GM13977 (cell line): ENCODE results near the gene CFAP45.
A peak's percentile ranks its signal among the peaks of the same experiment; 100 is the strongest.

Experiments
- DNase-seq: peaks from one replicate; pipeline ENCODE4 v3.0.0; 2012; ENCODE audit warnings: low spot score
- CTCF ChIP-seq: IDR thresholded peaks from 2 replicates; pipeline ENCODE4 v1.5.1; 2012; ENCODE audit warnings: mild to moderate bottlenecking, control low read depth; ENCODE audit not compliant: insufficient read depth; ENCODE audit errors: extremely low read depth, missing control alignments
- in situ Hi-C: fragments of 300-500 bp; cut with MboI; formaldehyde crosslinking; loops from one replicate; pipeline ENCODE4 v1.12.0; 2022; ENCODE audit warnings: low sequenced_read_pairs, low pct_unique_long_range_greater_than_20kb, mixed read lengths, inconsistent platforms; ENCODE audit not compliant: unreplicated experiment

CFAP45 gene

DNA sequence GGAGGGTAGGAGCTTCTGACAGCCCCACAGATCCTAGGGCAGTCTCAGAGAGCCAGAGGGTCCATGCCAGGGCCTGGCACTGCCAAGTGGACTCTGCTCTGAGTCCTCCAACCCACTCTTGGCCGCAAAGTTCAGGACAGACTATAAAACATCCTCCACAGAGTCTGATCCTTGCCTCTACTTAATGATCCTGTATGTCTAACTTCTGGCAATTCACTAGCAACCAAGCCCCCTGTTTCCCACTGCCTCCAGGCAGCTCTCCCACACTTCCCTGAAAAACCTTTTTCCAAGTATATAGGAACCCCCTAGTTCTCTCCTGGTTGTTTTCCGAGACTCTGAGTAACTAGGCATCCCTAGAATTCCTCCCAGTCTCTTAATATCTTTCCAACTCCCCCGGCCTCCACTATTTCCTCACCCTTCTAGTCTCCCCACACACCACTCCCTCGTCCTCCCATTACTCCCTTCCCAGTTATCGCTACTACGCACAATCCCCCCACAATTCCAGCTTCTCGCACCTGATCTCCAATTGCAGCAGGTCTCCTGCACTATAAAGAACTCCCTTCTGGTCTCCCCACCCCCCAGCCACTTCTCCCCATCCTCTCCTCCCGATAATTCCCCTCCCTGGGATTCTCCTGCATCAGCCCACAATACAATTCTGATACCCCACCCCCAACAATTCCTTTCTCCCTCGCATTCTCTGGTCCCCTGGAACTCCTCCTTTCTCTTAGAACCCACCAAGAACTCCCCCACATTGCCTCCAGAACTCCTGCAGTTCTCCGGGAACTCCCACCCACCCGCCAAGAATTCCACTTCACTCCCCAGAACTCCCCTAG is 44.9 kb upstream of the CFAP45 start:
- in situ Hi-C loops, result no loop called here
- DNase-seq, result no peak
- no peak for TF ChIP-seq CTCF

GRCh38 chr1:159943908-159944622 is 44.1 kb upstream of the CFAP45 start:
- in situ Hi-C loops, result no loop called here
- TF ChIP-seq CTCF, result no peak
- DNase-seq, result peak; percentile 31

DNA sequence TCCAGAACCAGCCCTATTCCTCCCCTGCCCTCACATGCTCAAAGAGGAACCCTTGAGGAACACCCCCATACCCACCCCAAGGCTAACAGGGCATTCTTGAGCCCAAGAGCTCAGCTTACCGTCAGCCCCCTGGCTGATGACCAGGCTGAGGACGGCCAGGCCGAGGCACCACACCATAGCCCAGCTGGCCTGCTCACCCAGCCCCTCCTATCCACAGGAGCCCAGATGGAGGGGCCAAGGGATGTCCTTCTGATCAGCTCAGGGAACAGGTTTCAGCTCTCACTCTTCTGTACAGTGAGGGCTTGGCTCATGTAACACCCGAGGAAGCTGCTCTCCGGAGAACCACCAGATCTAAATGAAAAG is 43.3 kb upstream of the CFAP45 start:
- TF ChIP-seq CTCF, result no peak
- in situ Hi-C loops, result no loop called here
- DNase-seq, result no peak

DNA sequence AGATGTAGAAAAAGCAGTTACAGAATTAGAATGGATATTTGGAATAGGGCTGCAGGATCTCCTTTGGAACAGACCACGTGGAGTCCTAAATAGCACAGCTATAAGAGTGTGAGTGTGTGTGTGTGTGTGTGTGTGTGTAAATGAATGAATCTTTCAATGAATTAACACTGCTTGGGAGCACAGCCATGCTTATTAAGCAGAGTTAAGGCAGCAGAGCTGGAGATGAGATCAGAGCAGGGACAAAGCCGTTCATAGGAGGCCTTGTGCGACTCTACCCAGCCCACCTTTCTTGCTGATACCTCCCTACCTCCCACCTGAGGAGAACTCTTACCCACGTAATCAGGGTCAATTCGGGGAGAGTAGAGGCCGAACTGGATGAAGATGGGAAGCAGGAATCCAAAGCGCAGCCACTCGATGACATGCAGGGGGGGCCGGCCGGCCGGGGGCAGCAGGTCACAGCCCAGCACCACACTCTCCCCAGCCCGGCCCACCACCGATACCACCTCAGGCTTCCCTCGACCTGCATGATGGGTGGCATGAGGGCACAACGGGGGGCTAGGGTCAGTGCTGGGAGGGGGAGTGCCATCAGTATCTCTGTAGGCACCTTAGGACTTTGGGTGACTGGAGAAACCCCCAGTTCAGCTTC is 42.8 kb upstream of the CFAP45 start:
- in situ Hi-C loops, result no loop called here
- no peak for TF ChIP-seq CTCF
- no peak for DNase-seq

DNA sequence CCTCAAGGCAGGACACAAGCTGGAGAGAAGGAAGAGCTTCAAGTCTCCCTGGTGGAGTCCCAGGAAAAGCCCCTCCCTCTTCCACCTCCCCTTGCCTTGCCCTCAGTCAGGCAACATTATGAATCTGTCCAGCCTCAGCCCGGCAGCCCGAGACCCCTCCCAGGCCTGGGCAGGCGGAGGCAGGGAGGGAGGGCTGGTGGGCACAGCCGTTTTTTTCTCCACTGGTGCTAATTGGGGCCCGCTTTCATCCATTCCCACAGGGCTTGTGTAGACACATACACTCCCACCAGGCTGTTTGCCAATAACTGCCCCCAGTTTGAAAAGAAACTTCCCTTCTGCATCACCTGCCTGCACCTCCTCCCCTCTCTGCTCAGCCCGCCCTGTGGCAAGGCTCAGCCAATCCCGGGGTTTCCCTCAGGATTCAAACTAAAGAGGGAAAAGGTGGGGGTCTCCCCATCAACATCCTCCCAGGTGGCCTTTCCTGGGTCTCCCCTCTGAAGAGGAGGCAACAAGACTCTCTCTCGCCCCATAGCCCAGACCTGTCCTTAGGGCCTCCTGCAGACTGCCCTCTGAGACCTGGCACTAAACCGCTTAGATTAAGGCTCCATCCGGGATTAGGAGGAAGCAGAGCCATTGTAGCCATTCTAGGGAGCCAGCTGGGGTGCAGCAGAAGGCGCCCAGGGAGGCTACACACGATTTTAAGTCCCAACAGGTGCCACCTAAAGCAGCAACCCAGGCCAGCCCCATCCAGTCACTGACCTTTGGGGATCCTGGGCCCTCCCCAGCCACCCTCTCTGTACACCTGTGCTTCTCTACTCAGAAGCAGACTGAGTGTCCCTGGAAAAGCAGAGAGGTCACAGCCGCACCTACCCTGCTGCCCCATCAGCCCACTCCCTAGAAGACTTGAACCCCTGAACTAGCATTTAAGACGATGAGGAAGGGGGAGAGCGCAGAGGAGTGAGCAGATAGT is 41.9 kb upstream of the CFAP45 start:
- in situ Hi-C loops, result no loop called here
- no peak for DNase-seq
- no peak for TF ChIP-seq CTCF

- in situ Hi-C loops, result no loop called here
Measured at GRCh38 chr1:159941141-159941540, 41.2 kb upstream of the CFAP45 start.

More at GRCh38 chr1:159941141-159941540, 41.2 kb upstream of the CFAP45 start:
- DNase-seq, result no peak
- no peak for TF ChIP-seq CTCF
